ENCODE measurements around the gene UTF1.

DNA sequence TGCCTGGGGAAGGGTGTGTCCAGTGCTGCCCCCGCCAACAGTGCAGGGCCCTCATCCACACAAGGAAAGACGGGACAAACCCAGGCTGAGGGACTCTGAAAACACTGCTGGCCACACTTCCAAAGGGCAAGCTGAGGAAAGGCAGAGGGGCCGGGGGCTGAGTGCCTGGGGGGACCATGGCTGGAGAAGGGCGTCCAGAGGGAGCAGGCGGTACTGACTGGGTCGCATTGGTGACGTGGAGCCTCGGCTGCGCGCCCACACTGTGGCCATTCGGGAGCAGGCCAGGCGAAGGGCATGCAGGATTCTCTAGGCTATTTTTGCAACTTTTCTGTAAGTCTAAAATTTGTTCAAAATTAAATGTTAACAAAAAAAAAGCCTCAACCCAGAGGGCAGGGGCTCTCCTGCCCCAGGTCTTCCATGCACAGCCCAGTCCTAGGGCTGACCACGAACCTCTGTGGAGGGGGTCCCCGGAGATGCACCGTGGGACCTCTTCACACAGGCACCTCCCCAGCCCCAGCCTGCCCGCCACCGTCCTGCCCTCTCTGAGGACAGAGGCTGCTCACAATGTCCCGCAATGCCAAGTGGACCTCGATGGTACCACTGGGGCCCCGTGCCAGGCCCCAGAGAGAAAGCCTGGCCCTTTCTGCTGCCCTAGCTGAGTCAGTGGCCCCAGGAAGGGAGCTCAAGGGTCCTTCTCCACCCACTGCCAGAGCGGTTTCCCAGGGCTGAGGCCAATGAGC, 36.2 kb downstream of the UTF1 start:
- TF ChIP-seq POLR2A (IDR thresholded peaks at IDR 0.05), result no peak
- TF ChIP-seq, protein P1, sequence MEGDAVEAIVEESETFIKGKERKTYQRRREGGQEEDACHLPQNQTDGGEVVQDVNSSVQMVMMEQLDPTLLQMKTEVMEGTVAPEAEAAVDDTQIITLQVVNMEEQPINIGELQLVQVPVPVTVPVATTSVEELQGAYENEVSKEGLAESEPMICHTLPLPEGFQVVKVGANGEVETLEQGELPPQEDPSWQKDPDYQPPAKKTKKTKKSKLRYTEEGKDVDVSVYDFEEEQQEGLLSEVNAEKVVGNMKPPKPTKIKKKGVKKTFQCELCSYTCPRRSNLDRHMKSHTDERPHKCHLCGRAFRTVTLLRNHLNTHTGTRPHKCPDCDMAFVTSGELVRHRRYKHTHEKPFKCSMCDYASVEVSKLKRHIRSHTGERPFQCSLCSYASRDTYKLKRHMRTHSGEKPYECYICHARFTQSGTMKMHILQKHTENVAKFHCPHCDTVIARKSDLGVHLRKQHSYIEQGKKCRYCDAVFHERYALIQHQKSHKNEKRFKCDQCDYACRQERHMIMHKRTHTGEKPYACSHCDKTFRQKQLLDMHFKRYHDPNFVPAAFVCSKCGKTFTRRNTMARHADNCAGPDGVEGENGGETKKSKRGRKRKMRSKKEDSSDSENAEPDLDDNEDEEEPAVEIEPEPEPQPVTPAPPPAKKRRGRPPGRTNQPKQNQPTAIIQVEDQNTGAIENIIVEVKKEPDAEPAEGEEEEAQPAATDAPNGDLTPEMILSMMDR (IDR thresholded peaks at IDR 0.05), result no peak

All from esophagus squamous epithelium (tissue), 4 donors.